ENCODE measurements around the gene ANXA6.

DNA sequence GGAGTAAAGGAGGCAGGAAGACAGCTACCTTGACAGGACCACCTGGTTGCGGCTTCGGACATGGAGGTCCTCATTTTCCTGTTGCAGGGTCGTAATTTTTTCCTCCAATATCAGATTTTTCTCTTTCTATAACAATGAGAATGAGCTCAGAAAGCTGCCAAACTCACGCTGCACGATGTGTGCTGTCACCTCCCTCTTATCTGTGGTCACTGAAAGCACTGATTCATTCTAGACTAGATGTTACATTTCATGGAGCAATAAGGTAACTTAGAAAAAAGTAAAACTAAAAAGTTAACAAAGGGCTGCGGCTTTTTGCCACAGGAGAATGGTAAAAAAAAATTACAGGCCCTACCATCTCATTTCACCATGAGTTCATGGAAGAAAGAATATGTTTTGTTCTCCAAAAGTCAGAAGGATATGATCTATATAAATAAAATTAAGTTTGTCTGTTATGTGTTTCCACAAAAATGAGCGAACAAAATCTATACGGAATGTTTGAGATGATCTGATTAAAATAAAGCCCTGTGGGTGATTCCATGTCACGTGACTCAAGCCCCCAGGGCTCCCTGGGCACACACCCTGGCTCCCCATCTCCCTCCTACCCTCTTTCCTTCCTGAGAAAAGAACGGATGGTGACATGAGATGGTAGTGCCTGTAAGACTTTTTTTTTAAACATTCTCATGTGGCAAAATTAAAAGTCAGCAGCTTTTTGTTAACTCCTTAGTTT, 26.9 kb upstream of the ANXA6 start:
- TF ChIP-seq, protein P1, sequence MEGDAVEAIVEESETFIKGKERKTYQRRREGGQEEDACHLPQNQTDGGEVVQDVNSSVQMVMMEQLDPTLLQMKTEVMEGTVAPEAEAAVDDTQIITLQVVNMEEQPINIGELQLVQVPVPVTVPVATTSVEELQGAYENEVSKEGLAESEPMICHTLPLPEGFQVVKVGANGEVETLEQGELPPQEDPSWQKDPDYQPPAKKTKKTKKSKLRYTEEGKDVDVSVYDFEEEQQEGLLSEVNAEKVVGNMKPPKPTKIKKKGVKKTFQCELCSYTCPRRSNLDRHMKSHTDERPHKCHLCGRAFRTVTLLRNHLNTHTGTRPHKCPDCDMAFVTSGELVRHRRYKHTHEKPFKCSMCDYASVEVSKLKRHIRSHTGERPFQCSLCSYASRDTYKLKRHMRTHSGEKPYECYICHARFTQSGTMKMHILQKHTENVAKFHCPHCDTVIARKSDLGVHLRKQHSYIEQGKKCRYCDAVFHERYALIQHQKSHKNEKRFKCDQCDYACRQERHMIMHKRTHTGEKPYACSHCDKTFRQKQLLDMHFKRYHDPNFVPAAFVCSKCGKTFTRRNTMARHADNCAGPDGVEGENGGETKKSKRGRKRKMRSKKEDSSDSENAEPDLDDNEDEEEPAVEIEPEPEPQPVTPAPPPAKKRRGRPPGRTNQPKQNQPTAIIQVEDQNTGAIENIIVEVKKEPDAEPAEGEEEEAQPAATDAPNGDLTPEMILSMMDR (conservative IDR thresholded peaks at IDR 0.05; ENCODE audit: low read length) = no peak
- TF ChIP-seq EZH2phosphoT487 (IDR thresholded peaks at IDR 0.05; ENCODE audit: borderline replicate concordance, low read depth, low read length) = no peak

Data from OCI-LY7 (cell line).